Left lung (tissue), 10 donors: ENCODE data around the gene DNAH9. TPM values are rescaled to one million over a fixed set of nuclear protein-coding genes. Genes with fewer than 3 reads are reported as not detected.

Experiments
- ATAC-seq: fragments of 200-7000 bp; cut with Tn5 transposase; one replicate; pipeline ENCODE4 v1.9.1; 2020; ENCODE audit warnings: moderate library complexity
- DNase-seq, 4 donors: peaks; one replicate each; pipeline ENCODE4 v3.0.0-alpha.2; 2013 to 2020
- H3K27ac ChIP-seq, 2 donors: fragments of 200-600 bp; sonication (generic) in 1 of 2; one replicate each; pipeline versions ENCODE4 v1.5.0 to v1.8.0; 2020 to 2021
- H3K27me3 ChIP-seq, 2 donors: fragments of 200-600 bp; sonication (generic) in 1 of 2; one replicate each; pipeline versions ENCODE4 v1.5.0 to v1.8.0; 2020 to 2021
- H3K36me3 ChIP-seq, 2 donors: fragments of 200-600 bp; sonication (generic) in 1 of 2; one replicate each; pipeline versions ENCODE4 v1.5.0 to v1.8.0; 2020 to 2021
- H3K4me1 ChIP-seq, 2 donors: fragments of 200-600 bp; one replicate each; pipeline ENCODE4 v1.8.0; 2021
- H3K4me3 ChIP-seq, 2 donors: fragments of 200-600 bp; sonication (generic) in 1 of 2; one replicate each; pipeline versions ENCODE4 v1.5.0 to v1.8.0; 2020 to 2021; ENCODE audit warnings: mild to moderate bottlenecking in 1 of 2
- H3K9me3 ChIP-seq, 2 donors: fragments of 200-600 bp; sonication (generic) in 1 of 2; one replicate each; pipeline versions ENCODE4 v1.5.0 to v1.8.0; 2020 to 2021
- CTCF ChIP-seq, 2 donors: fragments of 200-600 bp; sonication (generic) in 1 of 2; IDR thresholded peaks; one replicate each; pipeline versions ENCODE4 v1.5.0 to v1.8.0; 2021; ENCODE audit warnings: antibody characterized with exemption in 2 of 2
- intact Hi-C, 2 donors: fragments of 100-400 bp; cut with DNase I; formaldehyde crosslinking; loops; one replicate each; pipeline versions ENCODE4 v1.11.2 to v1.14.2; 2022
- polyA plus RNA-seq, 6 donors: library from polyadenylated mRNA; unstranded; fragments of 120-200 nt; gene quantifications; one replicate each; pipeline ENCODE4 v1.2.1, GENCODE V29; 2013; ENCODE audit not compliant: insufficient read length in 6 of 6
- total RNA-seq, 2 donors: library from RNA; stranded (reverse); fragmentation: NEBNext Ultra II Directional; extraction: Animal tissue kit (Norgen Biotek cat#: 25700); gene quantifications; one replicate each; pipeline ENCODE4 v1.2.1, GENCODE V29; 2021
- donor health status: DM: no; HTN: yes; CAD: no.
- donor health status: DM: no; HTN: no; CAD: no.

DNAH9 gene
- total and polyA plus RNA-seq, 8 donors, result 0.38 to 12.0 (median 7.5) TPM

GRCh38 chr17:11807606-11808005, 209.3 kb downstream of the DNAH9 start:
- Histone ChIP-seq H3K27ac (no peak overlapping the region), H3K36me3 (no peaks in the 10 kb centered on the region), H3K27me3 (no peaks in the 10 kb centered on the region), H3K9me3 (no peaks in the 10 kb centered on the region), H3K4me1 (no peaks in the 10 kb centered on the region), H3K4me3 (no peak overlapping the region)
- no peak for DNase-seq
- intact Hi-C loops, result no loop called here
- TF ChIP-seq CTCF (IDR thresholded peaks at IDR 0.05), result no peak
- no peak for ATAC-seq

DNA sequence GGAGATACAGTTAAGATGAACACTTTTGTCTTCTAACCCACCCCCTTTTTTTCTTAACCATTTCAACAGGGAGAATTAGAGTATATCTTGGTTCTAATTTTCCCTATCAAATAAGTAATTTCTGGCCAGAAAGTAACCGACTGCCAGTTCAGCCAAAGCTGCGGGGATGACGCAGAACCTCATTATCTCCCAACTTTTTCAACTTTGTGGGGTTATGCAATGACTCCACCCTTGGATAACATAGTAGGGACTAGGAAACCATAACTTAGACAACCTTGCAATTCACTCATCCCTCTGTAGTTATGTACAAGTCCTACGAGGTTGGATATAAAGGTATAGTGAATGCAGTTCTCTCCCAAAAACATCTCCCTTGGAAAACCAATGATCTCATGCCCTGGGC, 215.0 kb downstream of the DNAH9 start:
- no peak for ATAC-seq

DNA sequence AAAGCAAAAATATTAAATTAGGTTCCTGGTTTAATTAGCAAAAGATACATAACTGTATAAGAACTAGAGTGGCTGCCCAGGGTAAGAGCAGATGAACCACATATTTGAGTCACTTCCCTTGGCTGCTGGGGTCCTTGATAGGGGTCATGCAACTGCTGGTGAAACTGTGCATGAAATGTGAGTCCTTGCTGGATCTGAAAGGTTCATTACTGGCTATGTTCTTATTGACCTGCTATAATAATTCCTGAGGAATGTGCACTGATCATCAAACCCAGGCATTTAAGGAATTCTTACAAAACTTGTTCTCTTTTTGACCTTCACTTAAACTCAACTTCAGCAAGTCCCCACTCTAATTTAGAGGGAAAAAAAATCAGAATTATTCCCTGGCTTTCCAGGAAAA, 215.6 kb downstream of the DNAH9 start:
- Histone ChIP-seq H3K9me3 (no peaks in the 10 kb centered on the region), H3K36me3 (no peaks in the 10 kb centered on the region), H3K27ac (no peak overlapping the region), H3K4me1 (no peaks in the 10 kb centered on the region), H3K27me3 (no peaks in the 10 kb centered on the region), H3K4me3 (no peak overlapping the region)
- ATAC-seq (no peak), DNase-seq (no peak)
- intact Hi-C loops, result no loop called here
- TF ChIP-seq CTCF (IDR thresholded peaks at IDR 0.05), result no peak

More for the DNA sequence above, 215.0 kb downstream of the DNAH9 start:
- no peaks in the 10 kb centered on the region for H3K4me1 ChIP-seq
- TF ChIP-seq CTCF (IDR thresholded peaks at IDR 0.05), result no peak
- H3K36me3 ChIP-seq, result no peaks in the 10 kb centered on the region
- DNase-seq, result no peak
- intact Hi-C loops, result no loop called here
- H3K9me3 ChIP-seq, result no peaks in the 10 kb centered on the region
- no peaks in the 10 kb centered on the region for H3K27me3 ChIP-seq
- no peak overlapping the region for H3K27ac ChIP-seq
- H3K4me3 ChIP-seq, result no peak overlapping the region

DNA sequence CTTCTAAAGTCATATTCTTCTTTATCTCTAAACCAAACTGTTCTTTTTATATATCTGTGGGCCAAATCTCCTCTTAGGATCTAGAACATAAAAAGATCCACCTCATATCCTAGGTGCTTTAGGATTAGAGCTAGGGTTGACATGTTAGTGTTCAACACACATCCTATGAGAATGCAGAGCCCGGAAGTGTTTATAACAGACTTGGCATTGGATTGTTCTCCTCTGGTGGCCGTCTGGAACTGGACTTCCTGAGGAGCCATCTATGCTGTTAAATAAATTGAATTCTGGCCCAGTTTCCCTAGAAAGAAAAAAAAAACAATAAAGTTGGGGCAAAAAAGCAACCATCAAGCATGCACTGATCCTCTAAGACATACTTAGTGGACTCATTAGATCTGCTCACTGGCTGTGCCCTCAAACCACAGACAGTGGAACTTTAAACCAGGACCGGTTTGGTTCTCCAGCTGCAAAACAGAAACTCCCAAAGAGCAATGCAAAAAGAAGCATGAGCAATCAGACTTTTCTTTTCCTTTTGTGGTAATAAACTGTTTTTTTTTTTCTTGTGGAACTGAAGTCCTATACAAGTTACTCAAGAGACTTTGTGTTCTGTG, 216.5 kb downstream of the DNAH9 start:
- ATAC-seq (no peak), DNase-seq (no peak)
- Histone ChIP-seq H3K36me3 (no peaks in the 10 kb centered on the region), H3K4me1 (no peaks in the 10 kb centered on the region), H3K9me3 (no peaks in the 10 kb centered on the region), H3K27me3 (no peaks in the 10 kb centered on the region), H3K27ac (no peak overlapping the region), H3K4me3 (no peak overlapping the region)
- no peak for TF ChIP-seq CTCF (IDR thresholded peaks at IDR 0.05)
- intact Hi-C loops, result no loop called here

- no peak overlapping the region for H3K4me3 ChIP-seq
- no peaks in the 10 kb centered on the region for H3K27me3 ChIP-seq
- H3K36me3 ChIP-seq, result no peaks in the 10 kb centered on the region
- ATAC-seq, result no peak
- no peaks in the 10 kb centered on the region for H3K9me3 ChIP-seq
- H3K4me1 ChIP-seq, result no peaks in the 10 kb centered on the region
- TF ChIP-seq CTCF (IDR thresholded peaks at IDR 0.05), result no peak
- DNase-seq, result no peak
- no peak overlapping the region for H3K27ac ChIP-seq
- intact Hi-C loops, result no loop called here
Observed at GRCh38 chr17:11816409-11816808, 218.1 kb downstream of the DNAH9 start.
